ACHN (cell line): ENCODE results near the gene PTPRE.
"Not testable (repeated sequence)": the region's sequence is repeated elsewhere in the genome, so short reads cannot be mapped to it uniquely, and the experiment has no call there.

Source experiments
- DNase-seq: peaks from one replicate; pipeline ENCODE4 v3.0.0-alpha.2; 2015
- in situ Hi-C: cut with HindIII; loops from 2 replicates; pipeline ENCODE4 v1.10.0; 2017; ENCODE audit warnings: low sequenced_read_pairs, low pct_ligation_motif_present, low pct_unique_long_range_greater_than_20kb

The PTPRE gene

DNA sequence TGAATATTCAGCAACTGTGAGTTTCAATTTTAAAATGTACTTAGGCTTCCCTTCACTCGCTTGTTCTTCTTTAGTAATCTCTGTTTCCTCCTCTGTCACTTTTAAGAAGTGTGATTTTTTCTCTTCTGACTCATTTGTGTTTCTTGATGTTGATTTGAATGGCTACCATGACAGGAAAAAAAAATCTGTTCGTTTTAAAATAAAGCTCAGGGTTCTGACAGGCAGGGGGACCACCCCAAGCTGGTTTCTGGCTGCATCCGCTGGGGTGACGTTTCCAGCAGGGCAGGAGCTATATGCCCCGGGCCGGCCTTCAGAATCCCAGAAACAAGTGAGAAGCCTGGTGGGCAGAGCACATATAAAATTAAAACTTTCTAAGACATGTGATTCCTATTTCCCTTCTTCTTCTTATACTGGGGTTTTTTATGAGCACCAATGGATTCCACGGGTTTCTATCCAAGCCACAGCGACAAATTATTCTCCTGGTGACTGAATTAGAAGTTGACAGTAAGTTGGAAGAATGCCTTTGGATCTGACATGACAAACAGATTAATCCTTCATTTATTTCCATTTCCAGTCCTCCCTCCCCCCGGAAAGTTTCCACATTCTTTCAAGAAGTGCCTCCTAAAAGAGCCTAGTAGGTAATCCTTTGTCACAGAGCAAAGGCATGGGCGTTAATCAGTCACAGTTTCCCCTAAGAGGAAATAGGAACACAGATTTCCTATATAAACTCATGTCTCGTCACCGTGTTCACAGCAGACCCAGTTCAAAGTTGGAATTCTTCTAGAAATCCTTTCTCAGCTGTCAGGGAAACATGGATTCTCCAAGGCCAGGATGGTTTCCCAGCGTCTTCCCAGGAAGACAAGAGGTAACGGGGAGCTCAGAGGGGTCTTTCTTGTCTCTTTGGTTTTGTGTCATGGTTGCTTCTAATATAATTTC is 79.9 kb downstream of the PTPRE start:
- in situ Hi-C loops = no loop called here

DNA sequence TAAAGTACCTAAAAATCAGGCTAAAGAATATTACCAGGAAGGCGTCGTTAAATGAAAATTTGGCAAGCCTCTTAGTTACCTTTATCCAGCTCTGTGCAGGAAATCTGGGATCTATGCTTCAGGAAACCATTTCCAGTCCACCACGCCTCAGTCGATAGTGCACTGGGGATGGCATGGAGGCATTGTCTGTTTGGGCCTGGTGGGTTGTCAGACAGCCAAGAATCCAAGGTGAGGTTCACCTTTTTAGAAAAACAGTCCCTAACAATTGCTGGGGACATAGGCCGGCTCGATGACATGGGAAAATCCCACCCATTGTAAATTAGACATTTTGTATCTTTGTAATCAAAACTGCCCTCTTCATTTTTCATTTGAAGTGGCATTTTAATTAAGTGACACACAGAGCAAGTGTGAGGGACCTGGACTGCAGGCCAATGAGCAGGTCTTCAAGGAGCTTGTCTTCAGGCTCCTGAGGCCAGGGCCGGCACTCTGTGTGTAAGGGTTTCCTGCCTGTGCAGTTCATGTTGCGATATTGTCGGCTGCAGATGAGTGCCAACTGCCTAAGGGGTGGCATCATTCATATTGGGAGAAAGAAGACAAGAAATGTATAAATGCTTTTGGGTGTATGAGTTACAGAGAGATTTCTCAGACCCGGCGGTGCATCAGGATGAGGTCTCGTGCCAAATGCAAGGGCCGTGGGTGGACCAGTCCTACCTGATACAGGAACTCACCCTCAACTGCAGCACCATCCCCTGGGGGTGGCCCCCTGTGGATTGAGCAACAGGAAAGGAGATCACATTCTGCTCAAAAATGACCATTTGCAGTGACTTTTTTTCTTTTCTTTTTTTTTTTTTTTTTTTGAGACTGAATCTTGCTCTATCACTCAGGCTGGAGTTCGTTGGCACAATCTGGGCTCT is 80.8 kb downstream of the PTPRE start:
- DNase-seq = no peak
- in situ Hi-C loops = no loop called here

More for the DNA sequence above, 79.9 kb downstream of the PTPRE start:
- DNase-seq = no peak

DNA sequence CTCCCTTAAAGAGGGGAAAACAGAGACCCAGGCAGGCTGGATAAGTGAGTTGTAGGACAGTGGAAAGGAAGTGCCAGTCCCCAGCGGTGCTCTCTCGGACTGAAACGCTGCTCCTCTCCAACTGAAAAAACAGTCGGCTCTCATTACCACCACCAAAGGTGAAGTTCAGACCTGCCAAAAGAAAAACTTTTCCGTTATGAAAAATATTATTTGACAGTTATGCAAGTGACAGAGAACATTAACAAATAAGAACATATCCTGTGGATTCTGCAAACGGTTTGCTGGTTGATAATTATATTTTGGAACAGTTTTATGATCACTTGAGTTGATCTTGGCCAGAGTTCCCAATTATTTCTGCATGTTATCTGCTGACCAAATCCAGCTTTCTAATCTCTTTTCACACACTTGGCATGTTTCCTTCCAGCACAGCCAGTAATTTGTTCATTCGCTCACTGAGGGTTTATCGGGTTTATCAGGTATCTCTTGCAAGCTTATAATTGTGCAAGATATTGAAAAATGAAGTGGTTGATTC is 82.6 kb downstream of the PTPRE start:
- in situ Hi-C loops = no loop called here

DNA sequence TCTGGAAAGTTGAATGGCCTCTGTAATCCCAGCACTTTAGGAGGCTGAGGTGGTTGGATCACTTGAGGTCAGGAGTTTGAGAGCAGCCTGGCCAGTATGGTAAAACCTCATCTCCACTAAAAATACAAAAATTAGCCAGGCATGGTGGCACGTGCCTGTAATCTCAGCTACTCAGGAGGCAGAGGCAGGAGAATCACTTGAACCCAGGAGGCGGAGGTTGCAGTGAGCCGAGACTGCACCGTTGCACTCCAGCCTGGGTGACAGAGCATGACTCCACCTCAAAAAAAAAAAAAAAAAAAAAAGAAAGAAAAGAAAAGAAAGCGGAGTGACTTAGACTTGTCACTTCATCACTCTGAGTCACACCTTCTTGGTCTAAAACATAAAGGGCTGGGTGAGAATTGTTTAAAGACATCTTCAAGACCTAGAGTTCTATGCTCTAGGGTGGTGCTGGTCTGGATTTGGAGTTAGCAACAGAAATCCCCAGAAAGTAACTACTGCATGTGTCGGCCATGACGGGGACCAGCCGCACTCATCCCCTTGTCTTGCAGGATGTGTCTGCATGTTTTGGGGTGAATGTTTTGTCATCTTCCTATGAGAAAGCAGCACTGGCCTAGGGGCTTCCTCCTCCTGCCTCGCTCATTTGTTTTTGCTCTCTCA is 83.4 kb downstream of the PTPRE start:
- peak; percentile 79 for DNase-seq
- in situ Hi-C loops = not testable (repeated sequence)

More for the DNA sequence above, 82.6 kb downstream of the PTPRE start:
- DNase-seq = peak; percentile 44

DNA sequence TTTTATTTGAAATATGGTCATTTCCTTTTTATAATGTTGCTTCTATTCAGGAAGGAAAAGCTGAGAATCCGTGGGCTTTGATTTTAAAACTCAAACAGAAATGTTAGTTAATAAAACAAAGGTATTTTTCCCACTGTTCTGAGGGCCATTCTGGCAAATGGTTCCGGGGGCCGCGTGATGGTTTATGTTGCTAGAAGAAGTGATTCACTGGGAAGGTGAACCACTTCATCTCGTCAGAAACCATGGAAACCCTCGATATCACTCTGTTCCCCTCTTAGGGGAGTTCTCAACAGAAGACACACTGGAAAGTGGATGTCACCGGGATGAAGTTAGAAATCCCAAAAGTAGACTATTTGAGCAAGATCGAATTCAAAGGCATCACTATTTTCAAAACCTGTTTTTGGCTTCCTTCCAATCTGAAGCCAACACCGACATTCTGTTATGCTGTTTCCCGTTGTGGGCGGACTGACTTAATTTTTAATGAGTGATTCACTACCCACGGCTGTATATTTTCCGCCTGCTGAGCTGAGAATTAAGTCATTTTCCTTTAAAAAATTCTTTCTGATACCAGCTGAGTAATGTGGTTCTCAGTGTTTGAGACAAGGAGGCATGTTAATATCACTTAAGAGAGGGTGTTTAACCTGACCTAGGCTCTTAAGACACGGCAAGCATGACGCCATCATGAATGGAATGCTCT is 84.1 kb downstream of the PTPRE start:
- DNase-seq = peak; percentile 98
- in situ Hi-C loops = no loop called here

DNA sequence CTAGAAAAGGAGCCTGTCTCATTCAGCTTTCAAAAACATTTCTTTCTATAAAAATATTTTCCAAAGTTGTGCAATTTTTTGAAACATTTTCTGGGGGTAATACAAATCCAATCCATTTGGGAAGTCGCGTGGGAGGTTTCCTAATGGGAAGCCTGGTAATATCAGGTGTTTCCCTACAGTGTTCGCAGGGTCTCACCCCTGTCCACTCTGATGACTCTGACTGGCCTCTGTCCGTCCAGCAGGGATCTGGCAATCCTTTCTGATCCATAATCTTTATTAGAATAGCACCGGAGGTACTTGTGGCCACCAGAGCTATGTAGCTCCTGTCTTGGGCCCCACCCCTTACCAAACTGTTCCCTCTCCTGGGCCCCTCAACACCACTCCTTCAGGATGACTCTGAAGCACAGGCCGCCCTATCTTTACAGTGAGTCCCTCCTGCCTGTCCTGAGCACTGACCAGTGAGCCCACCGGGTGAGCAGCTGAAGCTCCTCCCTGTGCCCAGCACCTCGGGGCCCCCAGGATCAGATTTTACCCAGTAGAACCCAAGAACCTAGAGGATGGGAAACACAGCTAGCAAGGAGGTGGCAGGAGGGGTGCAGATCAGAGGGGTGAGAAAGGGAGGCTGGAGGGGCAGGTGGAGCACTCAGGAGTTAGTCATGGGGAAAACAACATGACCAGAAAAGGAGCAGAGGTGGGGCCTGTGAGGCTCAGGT is 84.8 kb downstream of the PTPRE start:
- in situ Hi-C loops = no loop called here
- DNase-seq = peak; percentile 65

DNA sequence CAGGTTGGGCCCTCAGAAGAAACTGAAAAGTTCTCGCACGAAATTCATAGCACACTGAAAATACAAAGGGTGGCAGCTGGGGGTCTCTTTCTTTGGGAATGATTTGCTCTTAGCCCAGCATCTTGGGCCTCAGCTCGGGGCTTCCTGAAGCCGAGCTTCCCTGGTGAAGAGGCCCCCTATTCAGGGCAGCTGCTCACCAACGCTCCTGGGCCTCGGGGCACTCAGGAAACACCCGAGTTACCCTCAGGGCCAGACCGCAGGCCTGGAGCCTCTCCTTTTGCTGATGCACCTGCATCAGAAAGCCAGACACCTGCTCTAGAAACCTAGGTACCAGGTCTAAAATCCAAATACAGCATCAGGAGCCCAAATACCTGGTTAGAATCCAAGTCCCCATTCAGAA is 85.5 kb downstream of the PTPRE start:
- in situ Hi-C loops = no loop called here
- no peak for DNase-seq

DNA sequence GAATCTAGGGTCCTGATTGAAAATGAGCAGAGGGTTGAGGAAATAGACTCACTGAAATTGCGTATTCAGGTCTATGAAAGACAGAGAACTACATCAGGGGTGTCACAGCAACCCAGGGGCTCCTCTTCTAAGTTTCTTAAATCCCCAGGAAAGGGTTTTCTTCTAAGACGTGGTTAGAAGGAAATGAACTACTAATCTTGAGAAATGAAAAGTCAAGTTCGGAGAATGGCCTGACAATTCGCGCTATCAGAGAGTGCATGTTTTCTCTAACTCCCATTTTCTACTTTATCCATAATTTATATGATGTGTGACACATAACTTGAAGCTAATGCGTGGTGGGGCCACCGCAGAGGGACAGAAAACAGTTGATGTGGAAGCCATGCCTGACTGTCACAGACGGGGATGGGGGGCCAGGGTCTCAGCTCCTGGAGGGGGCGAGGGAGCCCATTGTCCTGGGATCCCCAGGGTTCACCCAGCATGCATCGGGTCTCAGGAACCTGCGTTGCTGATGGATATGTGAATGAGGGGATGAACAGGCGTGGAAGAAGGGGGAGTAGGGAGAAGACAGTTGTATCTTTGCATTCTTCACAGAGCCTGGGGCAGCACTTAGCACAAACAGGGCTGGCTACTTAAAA is 86.3 kb downstream of the PTPRE start:
- in situ Hi-C loops = no loop called here
- no peak for DNase-seq

DNA sequence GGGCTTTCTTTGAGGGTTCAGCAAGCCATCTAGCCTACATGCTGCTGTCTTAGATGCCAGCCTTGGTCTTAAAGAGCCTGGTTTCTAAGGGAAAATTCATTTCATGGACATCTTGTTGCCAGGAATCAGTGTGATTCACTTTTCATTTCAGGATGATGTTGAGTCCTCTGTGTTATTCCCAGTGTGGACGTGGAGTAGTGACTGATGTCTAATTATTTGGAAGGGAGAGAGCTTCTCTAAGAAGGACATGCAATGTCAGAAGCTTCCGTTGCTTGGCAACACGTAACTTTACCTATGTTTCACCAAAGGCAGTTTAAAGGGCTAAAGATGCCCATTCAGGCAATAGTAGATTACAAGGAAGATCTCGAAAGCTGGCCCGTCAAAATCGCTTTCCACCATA is 89.0 kb downstream of the PTPRE start:
- in situ Hi-C loops = no loop called here
- DNase-seq = no peak

DNA sequence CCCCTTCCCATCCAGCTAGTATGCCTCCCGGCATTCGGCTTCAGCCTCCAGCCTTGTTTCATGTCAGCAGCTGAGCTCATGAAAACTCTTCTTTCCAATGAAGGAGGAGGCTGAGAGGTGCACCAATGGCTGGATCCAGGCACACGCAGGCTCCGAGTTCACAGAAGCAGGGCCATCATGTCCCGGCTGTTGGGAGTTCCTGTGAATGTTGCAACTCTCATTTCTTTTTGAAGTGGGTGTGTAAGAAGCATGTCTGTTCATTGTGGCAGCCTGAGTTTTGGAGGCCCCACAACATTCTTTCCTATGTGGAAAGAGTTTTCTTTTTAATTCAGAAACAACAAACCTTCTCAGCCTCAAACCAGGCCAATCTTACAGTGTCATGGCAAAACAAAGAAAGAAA is 89.7 kb downstream of the PTPRE start:
- in situ Hi-C loops = no loop called here
- DNase-seq = no peak

DNA sequence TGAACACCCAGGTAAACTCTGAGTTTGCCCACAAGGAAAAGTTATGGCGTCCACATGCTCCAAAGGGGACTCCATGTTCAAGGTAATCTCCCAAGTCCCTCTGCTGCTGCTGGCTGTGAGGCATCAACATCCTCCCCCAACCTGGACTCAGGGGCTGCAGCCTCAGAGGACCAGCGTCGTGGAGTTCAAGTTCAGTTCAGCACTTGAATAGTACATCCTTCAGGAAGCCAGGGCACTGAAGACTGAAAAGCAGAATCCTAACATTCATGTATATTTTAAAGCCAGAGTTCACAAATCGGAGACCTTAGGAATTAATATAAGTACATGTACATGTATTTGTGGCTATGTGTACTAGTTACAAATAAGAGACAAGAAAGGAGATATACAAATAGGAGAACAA is 90.4 kb downstream of the PTPRE start:
- in situ Hi-C loops = no loop called here
- DNase-seq = no peak

DNA sequence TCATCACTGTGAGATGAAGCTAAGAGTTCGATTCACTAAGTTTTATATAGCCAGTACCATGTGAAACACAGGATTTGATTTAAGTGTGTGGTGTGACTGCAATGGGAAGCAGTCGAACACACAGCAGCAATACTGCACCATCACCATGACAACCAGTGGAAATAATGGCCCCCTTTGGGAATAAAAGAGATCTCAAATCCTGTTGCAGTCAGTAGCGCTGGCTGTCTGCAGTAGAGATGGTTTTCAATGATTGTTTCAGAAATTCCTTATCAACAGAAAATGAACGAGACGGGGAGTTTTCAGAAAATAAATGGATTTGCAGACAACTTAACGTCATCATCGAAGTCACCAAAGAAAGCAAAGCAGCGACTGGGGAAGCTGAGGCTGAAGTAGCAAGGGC is 91.0 kb downstream of the PTPRE start:
- in situ Hi-C loops = no loop called here
- DNase-seq = no peak

DNA sequence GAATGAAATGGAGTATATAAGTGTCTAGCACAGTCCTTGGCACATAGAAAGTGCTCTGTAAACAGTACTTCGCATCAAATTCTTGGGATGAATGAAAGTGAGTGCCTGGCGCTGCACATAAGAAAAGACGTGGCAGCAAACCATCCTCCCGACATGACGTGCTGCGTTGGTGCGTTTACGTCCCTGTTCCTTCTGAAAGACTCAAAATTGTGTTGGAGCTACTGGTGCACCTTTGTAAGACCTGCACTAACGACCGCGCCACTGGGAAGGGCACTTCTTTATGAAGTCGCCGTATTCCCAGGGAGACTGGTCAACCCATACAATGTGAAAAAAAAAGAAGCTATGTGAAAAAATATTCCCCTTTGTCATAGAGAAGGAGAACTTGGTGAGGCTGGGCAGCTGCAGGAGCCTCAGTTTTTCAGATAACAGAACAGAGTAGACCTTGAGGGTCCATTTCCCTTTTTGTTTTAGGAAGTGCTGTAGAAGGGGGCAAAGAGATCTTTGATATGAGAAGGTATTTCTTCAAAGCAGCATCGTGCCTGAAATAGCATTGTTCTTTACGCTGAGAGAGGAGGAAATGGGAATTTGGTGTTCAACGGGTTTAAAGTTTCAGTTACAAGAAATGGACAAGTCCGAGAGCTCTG is 91.7 kb downstream of the PTPRE start:
- no peak for DNase-seq
- in situ Hi-C loops = no loop called here

DNA sequence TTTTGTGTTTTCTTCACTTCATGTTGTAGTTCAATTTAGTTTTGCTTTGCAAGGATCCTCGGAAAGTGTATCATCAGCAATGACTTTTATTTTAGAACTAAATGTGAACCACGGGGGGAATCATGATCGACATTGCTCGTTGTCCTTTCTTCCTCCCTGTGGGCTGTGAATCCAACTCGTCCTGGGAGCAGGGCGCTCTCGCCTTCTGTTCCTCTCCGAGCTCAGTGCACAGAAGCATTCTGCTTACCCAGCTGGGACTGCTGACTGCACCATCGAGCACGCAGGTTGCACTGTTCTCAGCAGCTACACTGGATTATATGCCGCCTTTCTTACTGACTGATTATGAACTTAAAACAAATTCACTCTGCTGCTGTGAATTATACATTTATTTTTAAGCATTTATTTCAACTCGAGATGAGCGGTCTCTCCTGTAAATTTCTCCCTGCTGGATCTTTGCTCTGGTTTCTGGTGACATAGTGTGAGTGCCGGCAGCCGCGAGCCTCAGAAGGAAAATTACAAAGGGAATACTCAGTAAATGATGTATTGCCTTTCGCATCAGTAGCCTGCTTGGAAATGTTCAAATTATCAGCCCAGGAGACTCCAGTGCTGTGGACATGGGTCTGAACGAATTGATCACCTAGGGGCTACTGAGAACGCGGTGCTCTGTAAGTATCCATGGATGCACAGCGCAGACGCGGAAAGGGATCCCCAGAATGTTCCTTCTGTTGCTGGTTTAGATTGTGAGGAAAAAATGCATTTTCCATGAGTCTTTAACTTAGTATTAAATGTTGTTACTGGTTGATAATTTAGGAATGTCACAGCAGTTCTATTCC is 92.6 kb downstream of the PTPRE start:
- in situ Hi-C loops = no loop called here
- no peak for DNase-seq

DNA sequence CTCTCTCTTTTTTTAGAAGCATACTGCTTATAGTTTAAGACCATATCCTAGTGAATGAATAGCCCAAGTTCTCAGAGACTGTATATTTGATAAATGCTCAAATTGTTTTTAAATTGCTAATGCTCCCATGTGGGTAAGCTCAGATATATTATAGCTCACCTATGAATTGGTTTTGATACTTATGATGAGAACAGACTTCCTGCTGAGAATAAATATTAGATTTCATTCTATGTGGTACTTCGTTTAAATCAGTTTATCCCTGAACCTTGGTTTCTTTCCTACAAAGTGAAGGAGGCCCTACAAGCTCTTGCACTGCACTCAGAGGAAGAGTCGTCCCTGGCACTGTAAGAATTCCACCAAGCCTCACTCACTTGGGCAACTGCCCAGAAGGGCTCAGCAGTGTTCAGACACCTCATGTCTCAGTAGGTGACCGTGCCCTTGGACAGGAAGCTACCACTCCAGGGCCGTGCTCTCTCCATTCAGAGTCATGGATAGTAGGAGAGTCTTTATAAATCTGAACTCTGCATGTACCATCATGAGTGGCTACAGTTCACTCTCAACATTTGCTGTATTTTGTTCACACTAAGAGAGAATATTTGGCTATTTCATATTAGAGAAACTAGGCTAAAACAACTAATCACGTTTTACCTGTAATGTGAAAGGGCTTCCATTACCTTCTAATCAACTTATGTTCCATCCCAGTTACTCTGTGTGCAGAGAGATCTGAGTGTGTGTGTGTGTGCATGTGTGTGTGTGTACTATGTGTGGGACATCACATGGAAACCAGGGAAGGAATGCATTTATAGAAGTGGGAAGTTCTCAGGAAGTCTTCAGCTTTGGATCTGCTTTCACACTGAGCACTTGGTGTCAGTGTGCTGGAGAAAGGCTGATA is 93.8 kb downstream of the PTPRE start:
- in situ Hi-C loops = no loop called here
- DNase-seq = peak; percentile 78
